A549 (cell line): ENCODE data around the gene SPSB1. TPM values are rescaled to one million over a fixed set of nuclear protein-coding genes. Genes with fewer than 3 reads are reported as not detected.
A peak's percentile ranks its signal among the peaks of the same experiment; 100 is the strongest.

Experiments
- ATAC-seq, 2 experiments: fragments of 200-7000 bp in 1 of 2; fragments of >200 bp in 1 of 2; cut with Nextera tagmentation in 1 of 2; cut with Tn5 transposase in 1 of 2; 3 replicates each; pipeline versions ENCODE4 v1.8.0 to v1.9.1; 2018 to 2020; ENCODE audit warnings: mild to moderate bottlenecking in 1 of 2, moderate library complexity in 1 of 2
- CTCF ChIA-PET: fragments of 300-600 bp; sonication (Branson Sonifier 250); formaldehyde crosslinking; extraction: SDS; loops from one replicate; lab custom pipeline; 2021; ENCODE audit warnings: antibody characterized with exemption, inconsistent platforms; lab: Yijun Ruan, JAX
- POLR2A ChIA-PET: fragments of 350-600 bp; formaldehyde crosslinking; extraction: SDS; loops from one replicate; lab custom pipeline; 2021; ENCODE audit warnings: antibody characterized with exemption, inconsistent platforms; lab: Yijun Ruan, JAX
- DNase-seq, 2 experiments: peaks; one replicate each; pipeline versions ENCODE4 v3.0.0 to v3.0.0-alpha.2; 2011 to 2016; ENCODE audit warnings: low read depth in 1 of 2, low spot score in 1 of 2
- FAIRE-seq: peaks from 2 replicates; lab custom pipeline; 2011; peaks lifted over from hg19 to GRCh38; lab: Jason Lieb, UNC
- H3K27ac ChIP-seq, 2 experiments: fragments of >200 bp; sonication (Bioruptor Twin); formaldehyde crosslinking; 3 replicates each; pipeline ENCODE4 v1.5.1; 2016 to 2017
- H3K4me1 ChIP-seq: fragments of >200 bp; sonication (Bioruptor Twin); formaldehyde crosslinking; 3 replicates; pipeline ENCODE4 v1.6.1; 2016
- H3K4me2 ChIP-seq: fragments of >200 bp; sonication (Bioruptor Twin); formaldehyde crosslinking; 3 replicates; pipeline ENCODE4 v1.6.1; 2016
- H3K4me3 ChIP-seq: fragments of >200 bp; sonication (Bioruptor Twin); formaldehyde crosslinking; 3 replicates; pipeline ENCODE4 v1.5.1; 2016
- H3K9me3 ChIP-seq: fragments of >200 bp; sonication (Bioruptor Twin); formaldehyde crosslinking; 3 replicates; pipeline ENCODE4 v1.6.1; 2016
- CBX2 ChIP-seq: fragments of 200-600 bp; sonication (generic); IDR thresholded peaks from 2 replicates; pipeline ENCODE4 v1.6.1; 2016; ENCODE audit warnings: low read depth, mild to moderate bottlenecking, borderline replicate concordance
- CBX8 ChIP-seq: fragments of 200-600 bp; sonication (generic); IDR thresholded peaks from 2 replicates; pipeline ENCODE4 v1.6.1; 2016
- EP300 ChIP-seq, 2 experiments: fragments of >200 bp; sonication (Bioruptor Twin); formaldehyde crosslinking; IDR thresholded peaks; 2 replicates in 1 of 2; 3 replicates in 1 of 2; pipeline ENCODE4 v1.6.1; 2016 to 2017
- ESRRA ChIP-seq: fragments of 150-350 bp; IDR thresholded peaks from 2 replicates; pipeline ENCODE4 v1.6.1; 2014; ENCODE audit warnings: mild to moderate bottlenecking, low read length, borderline replicate concordance
- FOSB ChIP-seq: fragments of 250-450 bp; sonication (Bioruptor Pico); IDR thresholded peaks from 2 replicates; pipeline ENCODE4 v1.5.0; 2020; ENCODE audit warnings: mild to moderate bottlenecking, moderate library complexity
- FOSL2 ChIP-seq, 2 experiments: fragments of 450-650 bp in 1 of 2; fragments of >200 bp in 1 of 2; sonication (Bioruptor Twin) in 1 of 2; formaldehyde crosslinking; IDR thresholded peaks; 2 replicates each; pipeline versions ENCODE4 v1.5.0 to v1.6.1; 2016 to 2020; ENCODE audit warnings: mild to moderate bottlenecking in 1 of 2, moderate library complexity in 1 of 2
- GATA3 ChIP-seq: IDR thresholded peaks from 2 replicates; pipeline ENCODE4 v1.6.1; 2012; ENCODE audit warnings: borderline replicate concordance
- HDAC2 ChIP-seq: fragments of 200-600 bp; sonication (generic); IDR thresholded peaks from 2 replicates; pipeline ENCODE4 v1.6.1; 2016
- HEYL ChIP-seq: fragments of 250-450 bp; sonication (Bioruptor Pico); IDR thresholded peaks from 2 replicates; pipeline ENCODE4 v1.8.0; 2021; ENCODE audit warnings: mild to moderate bottlenecking, moderate library complexity
- HOXA7 ChIP-seq: fragments of 250-450 bp; sonication (Bioruptor Pico); IDR thresholded peaks from 2 replicates; pipeline ENCODE4 v1.5.0; 2020; ENCODE audit warnings: mild to moderate bottlenecking, moderate library complexity
- JUN ChIP-seq, 2 experiments: fragments of >200 bp; sonication (Bioruptor Twin); formaldehyde crosslinking; IDR thresholded peaks; 2 replicates in 1 of 2; 3 replicates in 1 of 2; pipeline ENCODE4 v1.6.1; 2016 to 2017
- JUNB ChIP-seq: fragments of >200 bp; sonication (Bioruptor Twin); formaldehyde crosslinking; IDR thresholded peaks from 2 replicates; pipeline ENCODE4 v1.6.1; 2016
- MYC ChIP-seq: IDR thresholded peaks from 2 replicates; pipeline ENCODE4 v1.6.1; 2012; ENCODE audit warnings: mild to moderate bottlenecking, inconsistent platforms, low read length, improper control_type of control experiment, borderline replicate concordance
- NFE2L2 ChIP-seq: fragments of 150-350 bp; conservative IDR thresholded peaks from 2 replicates; pipeline ENCODE4 v1.6.1; 2014; ENCODE audit warnings: low read length
- POLR2AphosphoS2 ChIP-seq: conservative IDR thresholded peaks from 2 replicates; pipeline ENCODE4 v1.6.1; 2012; ENCODE audit warnings: low read length, improper control_type of control experiment, inconsistent platforms
- RNF2 ChIP-seq: fragments of 200-600 bp; sonication (generic); IDR thresholded peaks from 2 replicates; pipeline ENCODE4 v1.6.1; 2016; ENCODE audit warnings: low read depth, mild to moderate bottlenecking, antibody characterized with exemption, moderate library complexity, borderline replicate concordance
- ZSCAN20 ChIP-seq: fragments of 250-450 bp; sonication (Bioruptor Pico); IDR thresholded peaks from 2 replicates; pipeline ENCODE4 v1.8.0; 2022; ENCODE audit warnings: mild to moderate bottlenecking, moderate library complexity
- WGBS: methylation state at CpG from one replicate; pipeline ENCODE4 v1.1.6; 2017; ENCODE audit errors: missing lambda C conversion rate; 5-methylcytosine and 5-hydroxymethylcytosine counted together
- polyA plus RNA-seq, 4 experiments: library from polyadenylated mRNA; depleted of rRNA in 3 of 4; stranded (reverse); fragments of >200 nt; fragmentation: RNase III in 1 of 4; extraction: RNeasy Plus Mini Kit Qiagen cat#74134 plus additional on column Dnase treatment in 1 of 4; gene quantifications; 2 replicates in 3 of 4; 3 replicates in 1 of 4; pipeline ENCODE4 v1.2.3, GENCODE V29; 2011 to 2017
- TF ChIP-seq, protein P1 (sequence below): fragments of 200-600 bp; sonication (generic); IDR thresholded peaks from 2 replicates; pipeline ENCODE4 v1.6.1; 2016; ENCODE audit warnings: antibody characterized with exemption, mild to moderate bottlenecking, moderate library complexity
- TF ChIP-seq, protein P2 (sequence below): IDR thresholded peaks from 2 replicates; pipeline ENCODE4 v1.6.1; 2012
- TF ChIP-seq, protein P3 (sequence below): IDR thresholded peaks from 2 replicates; pipeline ENCODE4 v1.6.1; 2012; ENCODE audit warnings: low read depth, borderline replicate concordance
- TF ChIP-seq, protein P4 (sequence below): fragments of >200 bp; sonication (Bioruptor Twin); formaldehyde crosslinking; IDR thresholded peaks from 2 replicates; pipeline ENCODE4 v1.6.1; 2016
- TF ChIP-seq, protein P5 (sequence below): fragments of 450-650 bp; IDR thresholded peaks from 2 replicates; pipeline ENCODE4 v1.6.1; 2014; ENCODE audit warnings: antibody characterized with exemption

Gene SPSB1
- polyA plus RNA-seq, 2 of the 4 experiments (the other 2 are of a cell fraction): 22.3 to 23.7 TPM

DNA sequence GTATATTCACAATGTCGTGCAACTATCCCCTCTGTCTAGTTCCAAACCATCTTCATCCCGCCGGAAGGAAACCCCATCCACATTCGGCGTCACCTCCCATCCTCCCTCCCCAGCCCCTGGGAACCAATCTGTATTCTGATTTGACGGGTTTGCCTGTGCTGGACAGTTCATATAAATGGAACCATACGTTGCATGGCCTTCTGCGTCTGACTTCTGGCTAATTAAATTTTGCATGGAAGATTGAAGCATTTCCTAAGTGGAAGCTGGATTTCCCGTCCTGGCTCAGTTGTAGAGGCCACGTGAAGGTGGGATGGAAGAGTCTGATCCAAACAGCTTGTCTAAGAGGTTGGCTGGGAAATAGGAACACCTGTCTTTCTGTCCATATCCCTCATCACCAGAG is 14.6 kb downstream of the SPSB1 start (continued):
- TF ChIP-seq, protein P1, sequence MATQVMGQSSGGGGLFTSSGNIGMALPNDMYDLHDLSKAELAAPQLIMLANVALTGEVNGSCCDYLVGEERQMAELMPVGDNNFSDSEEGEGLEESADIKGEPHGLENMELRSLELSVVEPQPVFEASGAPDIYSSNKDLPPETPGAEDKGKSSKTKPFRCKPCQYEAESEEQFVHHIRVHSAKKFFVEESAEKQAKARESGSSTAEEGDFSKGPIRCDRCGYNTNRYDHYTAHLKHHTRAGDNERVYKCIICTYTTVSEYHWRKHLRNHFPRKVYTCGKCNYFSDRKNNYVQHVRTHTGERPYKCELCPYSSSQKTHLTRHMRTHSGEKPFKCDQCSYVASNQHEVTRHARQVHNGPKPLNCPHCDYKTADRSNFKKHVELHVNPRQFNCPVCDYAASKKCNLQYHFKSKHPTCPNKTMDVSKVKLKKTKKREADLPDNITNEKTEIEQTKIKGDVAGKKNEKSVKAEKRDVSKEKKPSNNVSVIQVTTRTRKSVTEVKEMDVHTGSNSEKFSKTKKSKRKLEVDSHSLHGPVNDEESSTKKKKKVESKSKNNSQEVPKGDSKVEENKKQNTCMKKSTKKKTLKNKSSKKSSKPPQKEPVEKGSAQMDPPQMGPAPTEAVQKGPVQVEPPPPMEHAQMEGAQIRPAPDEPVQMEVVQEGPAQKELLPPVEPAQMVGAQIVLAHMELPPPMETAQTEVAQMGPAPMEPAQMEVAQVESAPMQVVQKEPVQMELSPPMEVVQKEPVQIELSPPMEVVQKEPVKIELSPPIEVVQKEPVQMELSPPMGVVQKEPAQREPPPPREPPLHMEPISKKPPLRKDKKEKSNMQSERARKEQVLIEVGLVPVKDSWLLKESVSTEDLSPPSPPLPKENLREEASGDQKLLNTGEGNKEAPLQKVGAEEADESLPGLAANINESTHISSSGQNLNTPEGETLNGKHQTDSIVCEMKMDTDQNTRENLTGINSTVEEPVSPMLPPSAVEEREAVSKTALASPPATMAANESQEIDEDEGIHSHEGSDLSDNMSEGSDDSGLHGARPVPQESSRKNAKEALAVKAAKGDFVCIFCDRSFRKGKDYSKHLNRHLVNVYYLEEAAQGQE: no peak
- TF ChIP-seq ZSCAN20 (CRISPR knock-in tag): no peak

DNA sequence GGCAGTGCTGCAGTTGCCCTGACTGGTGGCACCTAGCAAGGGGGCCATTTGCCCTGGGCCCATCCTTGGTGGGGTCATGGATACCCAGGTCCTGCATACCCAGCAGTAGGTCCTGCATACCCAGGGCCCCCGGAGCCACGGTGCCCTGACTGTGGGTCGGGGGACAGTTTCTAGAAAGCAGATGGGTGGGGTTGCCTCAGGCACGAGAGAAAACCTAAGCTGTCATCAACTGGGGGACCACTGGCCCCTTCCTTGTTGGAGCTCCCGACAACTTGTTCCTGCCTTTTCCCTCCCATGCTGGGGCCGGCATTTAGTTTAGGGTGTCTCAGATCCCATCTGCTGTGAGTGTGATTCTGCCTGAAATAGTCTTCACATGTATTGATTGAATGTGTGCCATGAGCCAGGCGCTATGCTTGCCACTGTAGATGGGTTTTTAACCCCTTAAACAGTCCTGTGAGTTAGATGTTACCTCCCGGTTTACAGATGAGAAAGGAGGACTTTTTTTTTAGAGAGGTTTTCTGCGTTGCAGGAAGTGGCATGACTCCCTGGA is 15.6 kb downstream of the SPSB1 start:
- CTCF ChIA-PET: interaction anchor here (0.6 to 2.8 kb wide), 3 partner anchors 14 to 183 kb away, joined by 3 to 9 read pairs (median 3); no protein-coding TSS in a partner anchor
- no peak for ATAC-seq
- Histone ChIP-seq H3K4me1 (peaks cover 41% of the 10 kb centered on the region), H3K4me3 (no peak overlapping the region), H3K4me2 (no peak overlapping the region), H3K9me3 (no peaks in the 10 kb centered on the region), H3K27ac (peak overlapping the region in 1 of 2 experiments; percentile 36; a peak in 1 of 6 replicates)
- no peak for FAIRE-seq
- WGBS: 95% methylated on average over 8 of the region's 9 CpGs
- POLR2A ChIA-PET: no interaction called here
- TF ChIP-seq CBX8: no peak
- TF ChIP-seq HDAC2: no peak
- no peak for TF ChIP-seq MYC
- TF ChIP-seq, protein P2, sequence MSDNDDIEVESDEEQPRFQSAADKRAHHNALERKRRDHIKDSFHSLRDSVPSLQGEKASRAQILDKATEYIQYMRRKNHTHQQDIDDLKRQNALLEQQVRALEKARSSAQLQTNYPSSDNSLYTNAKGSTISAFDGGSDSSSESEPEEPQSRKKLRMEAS: no peak
- TF ChIP-seq, all 56 proteins: peak for 0
- no peak for DNase-seq

DNA sequence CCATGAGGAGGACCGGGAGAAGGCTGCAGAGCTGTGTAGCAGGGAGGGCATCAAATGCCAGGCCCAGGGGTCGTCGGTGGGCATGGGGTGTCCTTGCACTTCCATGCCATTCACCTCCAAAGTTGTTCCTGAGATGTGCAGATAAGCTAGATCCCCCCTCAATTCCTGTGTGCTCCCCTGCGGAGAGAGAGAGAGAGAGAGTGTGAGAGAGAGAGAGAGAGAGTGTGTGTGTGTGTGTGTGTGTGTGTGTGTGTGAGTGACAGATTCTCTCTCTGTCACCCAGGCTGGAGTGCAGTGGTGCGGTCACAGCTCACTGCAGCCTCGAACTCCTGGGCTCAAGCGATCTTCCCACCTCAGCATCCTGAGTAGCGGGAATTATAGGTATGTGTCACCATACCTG is 16.4 kb downstream of the SPSB1 start:
- DNase-seq (no peak), FAIRE-seq (no peak), ATAC-seq (no peak)
- Histone ChIP-seq H3K4me3 (no peak overlapping the region), H3K4me2 (no peak overlapping the region), H3K4me1 (peaks cover 39% of the 10 kb centered on the region), H3K27ac (0 out of 6 replicates have a peak overlapping the region, but pooled peaks of 1 of the 2 experiments have one; percentile 24), H3K9me3 (no peaks in the 10 kb centered on the region)
- WGBS: 97% methylated on average over 6 of the region's 8 CpGs
- POLR2A ChIA-PET: no interaction called here
- no peak for TF ChIP-seq JUNB
- TF ChIP-seq ESRRA: no peak
- no peak for TF ChIP-seq POLR2AphosphoS2
- no peak for TF ChIP-seq EP300 (IDR thresholded peaks at IDR 0.05)
- TF ChIP-seq, protein P3, sequence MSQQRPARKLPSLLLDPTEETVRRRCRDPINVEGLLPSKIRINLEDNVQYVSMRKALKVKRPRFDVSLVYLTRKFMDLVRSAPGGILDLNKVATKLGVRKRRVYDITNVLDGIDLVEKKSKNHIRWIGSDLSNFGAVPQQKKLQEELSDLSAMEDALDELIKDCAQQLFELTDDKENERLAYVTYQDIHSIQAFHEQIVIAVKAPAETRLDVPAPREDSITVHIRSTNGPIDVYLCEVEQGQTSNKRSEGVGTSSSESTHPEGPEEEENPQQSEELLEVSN: no peak
- no peak for TF ChIP-seq NFE2L2
- TF ChIP-seq JUN (IDR thresholded peaks at IDR 0.05): no peak
- no peak for TF ChIP-seq ZSCAN20 (CRISPR knock-in tag)
- TF ChIP-seq FOSB (CRISPR knock-in tag): no peak
- no peak for TF ChIP-seq FOSL2 (IDR thresholded peaks at IDR 0.05)
- no peak for TF ChIP-seq FOSL2 (CRISPR knock-in tag; IDR thresholded peaks at IDR 0.05)
- TF ChIP-seq, protein P4, sequence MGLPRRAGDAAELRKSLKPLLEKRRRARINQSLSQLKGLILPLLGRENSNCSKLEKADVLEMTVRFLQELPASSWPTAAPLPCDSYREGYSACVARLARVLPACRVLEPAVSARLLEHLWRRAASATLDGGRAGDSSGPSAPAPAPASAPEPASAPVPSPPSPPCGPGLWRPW: no peak
- no peak for TF ChIP-seq HOXA7
- TF ChIP-seq, protein P5, sequence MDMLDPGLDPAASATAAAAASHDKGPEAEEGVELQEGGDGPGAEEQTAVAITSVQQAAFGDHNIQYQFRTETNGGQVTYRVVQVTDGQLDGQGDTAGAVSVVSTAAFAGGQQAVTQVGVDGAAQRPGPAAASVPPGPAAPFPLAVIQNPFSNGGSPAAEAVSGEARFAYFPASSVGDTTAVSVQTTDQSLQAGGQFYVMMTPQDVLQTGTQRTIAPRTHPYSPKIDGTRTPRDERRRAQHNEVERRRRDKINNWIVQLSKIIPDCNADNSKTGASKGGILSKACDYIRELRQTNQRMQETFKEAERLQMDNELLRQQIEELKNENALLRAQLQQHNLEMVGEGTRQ: no peak
- no peak for TF ChIP-seq CBX2
- no peak for TF ChIP-seq RNF2
- TF ChIP-seq MYC: no peak
- no peak for TF ChIP-seq HEYL
- TF ChIP-seq, protein P2: no peak
- TF ChIP-seq GATA3: no peak
- CTCF ChIA-PET: interaction anchor here (2.1 to 2.8 kb wide), 2 partner anchors 20 kb away, joined by 8 to 9 read pairs; no protein-coding TSS in a partner anchor
